ENCODE measurements around the gene QRICH1. TPM values are rescaled to one million over a fixed set of nuclear protein-coding genes. Genes with fewer than 3 reads are reported as not detected.
A peak's percentile ranks its signal among the peaks of the same experiment; 100 is the strongest.

Gene QRICH1
- 100 to 1,000 TPM; 126 to 150 TPM for total RNA-seq

- peak; percentile 85 to 89 for ATAC-seq
- peaks cover 5 to 19% of the 10 kb centered on the region in 2 donors for H3K36me3 Mint-ChIP-seq
These were observed at the start of gene QRICH1 for GRCh38 chr3:49093853-49094767. Gene QRICH1 (minus strand): TSS chr3:49094071. CDS start chr3:49077017, 17,054 bp downstream.

GRCh38 chr3:49140080-49140479 is 46.2 kb upstream of the QRICH1 start:
- Mint-ChIP-seq H3K27ac (no peak overlapping the region), H3K9me3 (no peaks in the 10 kb centered on the region), H3K36me3 (no peaks in the 10 kb centered on the region)
- DNase-seq (ENCODE audit: low spot score in 2 of 2) (no peak), ATAC-seq (no peak)

More at GRCh38 chr3:49093853-49094767, at the start of gene QRICH1:
- DNase-seq (ENCODE audit: low spot score in 2 of 2), result peak; percentile 97
- no peaks in the 10 kb centered on the region for H3K9me3 Mint-ChIP-seq
- H3K27ac Mint-ChIP-seq, result peak within 1 kb of the TSS; percentile 97

- DNase-seq (ENCODE audit: low spot score in 2 of 2) (no peak), ATAC-seq (no peak)
- Mint-ChIP-seq H3K36me3 (no peaks in the 10 kb centered on the region), H3K9me3 (no peaks in the 10 kb centered on the region), H3K27ac (no peak overlapping the region)
These were observed 41.6 kb upstream of the QRICH1 start for GRCh38 chr3:49135499-49135898.

- Mint-ChIP-seq H3K36me3 (no peaks in the 10 kb centered on the region), H3K9me3 (no peaks in the 10 kb centered on the region), H3K27ac (no peak overlapping the region)
- DNase-seq (ENCODE audit: low spot score in 2 of 2), result no peak
- ATAC-seq, result no peak
These were observed 40.8 kb upstream of the QRICH1 start for GRCh38 chr3:49134471-49135265.

- no peak for ATAC-seq
- no peaks in the 10 kb centered on the region for H3K36me3 Mint-ChIP-seq
- DNase-seq (ENCODE audit: low spot score in 2 of 2), result no peak
- H3K9me3 Mint-ChIP-seq, result no peaks in the 10 kb centered on the region
- no peak overlapping the region for H3K27ac Mint-ChIP-seq
These were observed 39.5 kb upstream of the QRICH1 start for GRCh38 chr3:49133226-49133951.

- Mint-ChIP-seq H3K9me3 (no peaks in the 10 kb centered on the region), H3K36me3 (no peaks in the 10 kb centered on the region), H3K27ac (no peak within 1 kb of the TSS)
- ATAC-seq (no peak), DNase-seq (ENCODE audit: low spot score in 2 of 2) (no peak)
These were observed 38.8 kb upstream of the QRICH1 start, which contains the start of gene LAMB2 for GRCh38 chr3:49132437-49133225. Gene LAMB2 (minus strand): TSS chr3:49133050. CDS start chr3:49132867, 183 bp downstream.

- DNase-seq (ENCODE audit: low spot score in 2 of 2) (no peak), ATAC-seq (no peak)
- no peak overlapping the region for H3K27ac Mint-ChIP-seq
- no peaks in the 10 kb centered on the region for H3K36me3 Mint-ChIP-seq
- H3K9me3 Mint-ChIP-seq, result no peaks in the 10 kb centered on the region
These were observed 38.2 kb upstream of the QRICH1 start for GRCh38 chr3:49132073-49132436.

- DNase-seq (ENCODE audit: low spot score in 2 of 2), result no peak
These were observed 37.7 kb upstream of the QRICH1 start for GRCh38 chr3:49131576-49131975.

GRCh38 chr3:49131040-49131439 is 37.2 kb upstream of the QRICH1 start:
- ATAC-seq (no peak), DNase-seq (ENCODE audit: low spot score in 2 of 2) (no peak)
- Mint-ChIP-seq H3K9me3 (no peaks in the 10 kb centered on the region), H3K36me3 (no peaks in the 10 kb centered on the region), H3K27ac (no peak overlapping the region)

More at GRCh38 chr3:49131576-49131975, 37.7 kb upstream of the QRICH1 start:
- Mint-ChIP-seq H3K36me3 (no peaks in the 10 kb centered on the region), H3K9me3 (no peaks in the 10 kb centered on the region), H3K27ac (no peak overlapping the region)
- ATAC-seq, result no peak

- DNase-seq (ENCODE audit: low spot score in 2 of 2) (no peak), ATAC-seq (no peak)
- peak overlapping the region in 1 of 2 donors; percentile 61 for H3K27ac Mint-ChIP-seq
- H3K9me3 Mint-ChIP-seq, result no peaks in the 10 kb centered on the region
- H3K36me3 Mint-ChIP-seq, result no peaks in the 10 kb centered on the region
These were observed 31.3 kb upstream of the QRICH1 start for GRCh38 chr3:49124991-49125670.

GRCh38 chr3:49124203-49124602 is 30.3 kb upstream of the QRICH1 start:
- peaks cover 0 to under 1% of the 10 kb centered on the region in 2 donors for H3K36me3 Mint-ChIP-seq
- ATAC-seq (no peak), DNase-seq (ENCODE audit: low spot score in 2 of 2) (no peak)
- H3K27ac Mint-ChIP-seq, result no peak overlapping the region
- no peaks in the 10 kb centered on the region for H3K9me3 Mint-ChIP-seq

GRCh38 chr3:49123687-49124086 is 29.8 kb upstream of the QRICH1 start:
- Mint-ChIP-seq H3K36me3 (peaks cover 0 to 5% of the 10 kb centered on the region in 2 donors), H3K27ac (no peak overlapping the region), H3K9me3 (no peaks in the 10 kb centered on the region)
- no peak for DNase-seq (ENCODE audit: low spot score in 2 of 2)
- ATAC-seq, result no peak

GRCh38 chr3:49122886-49123545 is 29.1 kb upstream of the QRICH1 start:
- peaks cover 0 to 6% of the 10 kb centered on the region in 2 donors for H3K36me3 Mint-ChIP-seq
- H3K27ac Mint-ChIP-seq, result no peak overlapping the region
- DNase-seq (ENCODE audit: low spot score in 2 of 2) (no peak), ATAC-seq (no peak)
- no peaks in the 10 kb centered on the region for H3K9me3 Mint-ChIP-seq

- peak overlapping the region in 1 of 2 donors; percentile 90 for H3K27ac Mint-ChIP-seq
- H3K9me3 Mint-ChIP-seq, result no peaks in the 10 kb centered on the region
- peaks cover 0 to 6% of the 10 kb centered on the region in 2 donors for H3K36me3 Mint-ChIP-seq
- ATAC-seq, result no peak
- no peak for DNase-seq (ENCODE audit: low spot score in 2 of 2)
These were observed 28.6 kb upstream of the QRICH1 start for GRCh38 chr3:49122451-49122850.

- Mint-ChIP-seq H3K36me3 (peaks cover 0 to 6% of the 10 kb centered on the region in 2 donors), H3K27ac (peak overlapping the region; percentile 77 to 90), H3K9me3 (no peaks in the 10 kb centered on the region)
- DNase-seq (ENCODE audit: low spot score in 2 of 2) (no peak), ATAC-seq (no peak)
These were observed 28.2 kb upstream of the QRICH1 start for GRCh38 chr3:49122022-49122421.
